HG03457 (cell line): Measurements from ENCODE around the gene METRN.
"Not testable (repeated sequence)": the region's sequence is repeated elsewhere in the genome, so short reads cannot be mapped to it uniquely, and the experiment has no call there.

Source experiments
- ATAC-seq: cut with Tn5 transposase; IDR thresholded peaks from one replicate; pipeline ENCODE4 v1.9.1; 2021; ENCODE audit warnings: moderate number of reproducible peaks; ENCODE audit not compliant: unreplicated experiment

The METRN gene

GRCh38 chr16:708959-709358 is 6.0 kb upstream of the METRN start:
- ATAC-seq = no peak

GRCh38 chr16:709566-710499 is 5.1 kb upstream of the METRN start:
- no peak for ATAC-seq

- ATAC-seq = no peak
Observed at GRCh38 chr16:710500-711075, 4.3 kb upstream of the METRN start.

DNA sequence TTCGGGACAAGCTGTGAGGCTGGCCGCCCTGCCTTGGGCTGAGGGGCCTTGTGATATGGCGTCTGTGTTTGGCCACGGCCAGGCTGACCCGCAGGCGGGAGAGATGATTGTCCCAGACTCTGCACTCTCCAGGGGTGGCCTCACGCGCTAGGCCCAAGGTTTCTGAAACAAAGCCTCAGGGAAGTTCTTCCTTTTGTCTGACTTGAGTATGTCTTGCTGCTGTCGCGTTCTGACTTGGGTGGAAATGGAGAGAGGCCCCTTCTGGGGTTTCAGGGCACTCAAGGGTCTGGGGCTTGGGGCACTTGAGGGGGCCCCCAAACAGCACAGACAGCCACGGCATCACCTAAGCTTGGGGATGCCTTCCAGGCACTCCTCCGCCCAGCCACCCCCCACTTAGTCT is 3.8 kb upstream of the METRN start:
- no peak for ATAC-seq

- no peak for ATAC-seq
Observed at GRCh38 chr16:711548-712320, 3.2 kb upstream of the METRN start.

DNA sequence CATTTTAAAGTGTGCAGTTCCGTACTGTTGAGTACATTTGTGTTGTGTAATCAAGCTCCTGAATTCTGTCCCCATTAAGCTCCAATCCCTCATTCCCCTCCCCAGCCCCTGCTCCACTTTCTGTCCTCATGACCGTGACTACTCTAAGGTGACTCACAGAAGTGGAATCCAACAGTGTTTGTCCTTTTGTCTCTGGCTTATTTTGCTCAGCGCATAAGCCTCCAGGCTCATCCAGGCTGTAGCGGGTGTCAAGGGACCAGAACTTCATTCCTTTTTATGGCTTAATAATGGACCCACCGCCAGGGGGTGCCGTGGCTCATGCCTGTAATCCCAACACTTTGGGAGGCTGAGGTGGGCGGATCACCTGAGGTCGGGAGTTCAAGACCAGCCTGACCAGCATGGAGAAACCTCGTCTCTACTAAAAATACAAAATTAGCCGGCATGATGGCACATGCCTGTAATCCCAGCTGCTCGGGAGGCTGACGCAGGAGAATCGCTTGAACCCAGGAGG is 2.1 kb upstream of the METRN start:
- not testable (repeated sequence) for ATAC-seq

DNA sequence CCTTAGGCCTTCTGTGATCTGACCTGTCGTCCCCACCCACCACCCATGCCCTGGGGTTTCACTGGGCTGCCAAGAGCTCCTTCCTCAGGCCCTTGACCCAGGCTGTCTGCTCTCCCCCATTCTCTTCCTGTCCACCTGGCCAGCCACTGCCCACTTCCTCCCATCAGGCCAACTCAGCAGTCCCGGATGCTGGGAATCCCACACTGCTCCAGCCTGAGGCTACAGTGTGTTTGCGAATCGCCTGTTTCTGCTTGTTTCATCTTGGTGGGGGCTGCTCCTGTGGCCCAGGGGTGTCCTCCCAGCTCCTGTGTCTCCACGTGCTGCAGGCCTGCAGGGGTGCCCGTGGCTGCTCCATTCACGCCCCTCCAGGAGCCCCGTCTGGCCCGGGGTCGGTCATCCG is 839 bp upstream of the METRN start:
- no peak for ATAC-seq

DNA sequence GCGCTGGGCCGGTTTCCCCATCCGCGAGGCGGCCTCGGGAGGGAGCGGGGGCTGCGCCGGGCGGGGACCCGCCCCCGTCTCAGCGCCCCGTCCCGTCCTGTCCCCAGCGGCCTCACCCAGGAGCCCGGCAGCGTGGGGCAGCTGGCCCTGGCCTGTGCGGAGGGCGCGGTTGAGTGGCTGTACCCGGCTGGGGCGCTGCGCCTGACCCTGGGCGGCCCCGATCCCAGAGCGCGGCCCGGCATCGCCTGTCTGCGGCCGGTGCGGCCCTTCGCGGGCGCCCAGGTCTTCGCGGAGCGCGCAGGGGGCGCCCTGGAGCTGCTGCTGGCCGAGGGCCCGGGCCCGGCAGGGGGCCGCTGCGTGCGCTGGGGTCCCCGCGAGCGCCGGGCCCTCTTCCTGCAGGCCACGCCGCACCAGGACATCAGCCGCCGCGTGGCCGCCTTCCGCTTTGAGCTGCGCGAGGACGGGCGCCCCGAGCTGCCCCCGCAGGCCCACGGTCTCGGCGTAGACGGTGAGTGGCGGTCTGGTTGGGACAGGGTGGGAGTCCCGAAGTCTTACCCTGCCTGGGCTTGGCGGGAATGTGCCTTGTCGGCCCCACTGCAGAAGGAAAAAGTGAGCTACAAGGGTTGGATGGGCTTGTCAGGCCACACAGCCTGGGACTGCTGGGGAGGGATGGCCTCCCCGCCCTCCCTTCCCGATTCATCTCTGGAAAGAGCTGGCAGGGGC is 720 bp downstream of the METRN start:
- ATAC-seq = no peak

DNA sequence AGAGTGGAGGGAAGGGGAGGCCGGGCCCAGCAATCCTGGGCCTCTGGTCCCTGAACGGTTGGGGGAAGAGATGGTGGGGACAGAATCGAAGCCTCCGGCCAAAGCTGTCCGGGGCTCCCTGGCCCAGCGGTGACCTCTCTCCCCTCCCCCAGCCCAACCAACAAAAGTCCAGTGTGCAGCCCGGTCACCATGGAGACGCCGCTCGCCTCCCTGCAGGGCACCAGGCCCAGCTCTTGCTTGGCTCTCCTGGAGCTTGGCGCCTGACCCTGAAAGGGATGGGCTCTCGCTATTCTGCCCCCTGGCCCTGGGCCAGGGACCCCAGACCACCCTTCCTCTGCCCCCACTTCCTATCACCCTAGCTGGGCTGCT is 1.3 kb downstream of the METRN start:
- ATAC-seq = no peak

DNA sequence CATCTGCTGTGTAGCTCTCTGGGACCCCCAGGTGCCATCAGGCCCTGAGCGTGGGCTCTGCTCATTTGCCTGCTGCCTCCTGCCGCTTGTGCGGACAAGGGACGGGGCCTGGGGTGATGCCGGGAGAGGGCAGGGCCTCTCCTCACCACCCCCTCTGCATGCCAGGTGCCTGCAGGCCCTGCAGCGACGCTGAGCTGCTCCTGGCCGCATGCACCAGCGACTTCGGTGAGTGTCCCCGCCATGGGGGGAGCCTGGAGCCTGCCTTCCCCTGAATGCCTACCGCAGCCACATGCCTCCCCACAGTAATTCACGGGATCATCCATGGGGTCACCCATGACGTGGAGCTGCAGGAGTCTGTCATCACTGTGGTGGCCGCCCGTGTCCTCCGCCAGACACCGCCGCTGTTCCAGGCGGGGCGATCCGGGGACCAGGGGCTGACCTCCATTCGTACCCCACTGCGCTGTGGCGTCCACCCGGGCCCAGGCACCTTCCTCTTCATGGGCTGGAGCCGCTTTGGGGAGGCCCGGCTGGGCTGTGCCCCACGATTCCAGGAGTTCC is 1.9 kb downstream of the METRN start:
- no peak for ATAC-seq

- ATAC-seq = no peak
Observed at GRCh38 chr16:717450-718245, 2.7 kb downstream of the METRN start.

- ATAC-seq = no peak
Observed at GRCh38 chr16:718389-718788, 3.5 kb downstream of the METRN start.

DNA sequence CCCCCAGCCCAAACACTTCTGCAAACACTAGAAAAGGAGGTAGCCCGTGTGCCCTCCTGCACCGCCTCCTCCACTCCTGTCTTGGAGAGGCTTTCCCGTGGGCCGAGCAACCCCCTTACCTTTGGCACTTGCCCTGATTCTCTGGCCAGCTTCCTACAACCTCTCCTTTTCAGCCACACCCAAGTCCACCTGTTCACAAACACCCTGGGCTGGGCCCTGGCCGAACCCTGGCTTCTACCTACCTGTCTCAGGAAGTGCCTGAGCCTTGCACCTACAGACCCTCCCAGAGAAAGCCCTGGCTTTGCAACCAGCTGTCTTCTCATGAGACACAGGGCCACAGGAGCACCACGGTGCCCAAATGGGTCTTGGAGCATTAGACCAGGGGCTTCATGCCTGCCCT is 4.0 kb downstream of the METRN start:
- ATAC-seq = no peak

DNA sequence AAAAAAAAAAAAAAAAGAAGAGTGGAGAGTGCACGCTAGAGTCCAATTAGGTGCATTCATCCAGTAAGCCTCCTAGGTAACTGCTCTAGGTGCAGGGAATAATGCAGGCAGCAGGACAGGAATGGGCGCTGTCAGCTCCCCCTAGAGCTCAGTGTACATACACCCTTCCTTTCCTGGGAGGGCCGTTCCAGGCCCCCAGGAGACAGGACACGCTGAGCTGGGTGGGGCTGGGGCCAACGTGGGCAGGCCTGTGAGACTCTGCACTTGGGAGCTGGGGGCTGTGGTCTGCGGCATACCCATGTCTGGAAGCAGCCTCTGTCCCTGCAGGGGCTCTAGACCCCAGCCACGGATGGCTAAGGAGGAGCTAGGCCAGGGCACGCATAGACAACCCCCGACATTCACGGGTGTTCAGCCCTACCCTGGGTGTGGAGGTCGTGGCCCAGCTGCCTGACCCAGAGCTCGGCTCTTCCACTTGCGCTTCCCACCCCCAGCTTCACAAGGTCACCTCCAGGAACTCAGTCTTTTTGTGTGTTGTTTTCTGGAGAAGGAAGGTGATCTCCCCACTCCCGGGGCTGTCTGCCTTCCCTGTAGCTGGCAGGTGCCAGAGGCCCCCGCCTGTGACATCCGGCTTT is 5.0 kb downstream of the METRN start:
- no peak for ATAC-seq

DNA sequence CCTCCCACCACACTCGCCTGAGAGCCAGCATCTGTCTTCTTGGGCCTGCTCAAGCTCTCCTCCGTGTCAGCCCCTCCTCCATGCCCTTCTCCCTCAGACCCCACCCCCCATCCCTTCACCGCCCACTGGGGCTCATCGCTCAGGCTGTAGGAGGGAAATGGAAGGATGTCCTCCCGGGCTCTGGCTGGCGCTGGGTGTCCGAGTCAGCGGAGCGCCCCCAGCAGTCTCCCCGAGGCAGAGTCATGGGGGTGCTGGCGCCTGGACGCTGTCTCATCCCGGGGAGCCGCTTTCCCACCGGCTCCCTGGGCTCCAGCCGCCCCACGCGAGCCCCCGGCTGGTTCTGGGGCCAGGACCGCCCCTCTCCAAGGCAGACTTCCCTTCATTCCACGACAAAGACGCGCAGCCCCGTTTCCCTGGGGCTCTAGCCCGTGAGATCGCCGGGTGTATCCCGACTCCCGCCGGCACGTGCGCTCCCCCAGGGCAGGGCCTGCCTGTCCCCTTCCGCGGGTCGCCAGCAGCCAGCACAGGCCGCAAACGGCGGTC is 5.6 kb downstream of the METRN start:
- no peak for ATAC-seq

GRCh38 chr16:720990-721764 is 6.3 kb downstream of the METRN start, which contains the start of gene ANTKMT:
Gene ANTKMT, plus strand, starts transcription at chr16:721146. Its CDS starts 129 bp downstream, at chr16:721275.
- ATAC-seq = peak; percentile 53

- no peak for ATAC-seq
Observed at GRCh38 chr16:721765-722540, 7.0 kb downstream of the METRN start.
